Nucleus accumbens (tissue), 56 donors: ENCODE results near the gene SPATA16.

ENCODE experiments used
- DNase-seq, 56 donors: peaks; one replicate each; lab custom pipeline; 2025; lab: John Stamatoyannopoulos, UW

Gene SPATA16

GRCh38 chr3:173007079-173007723 lies 133.8 kb downstream of the SPATA16 start:
- no peak for DNase-seq

GRCh38 chr3:173006006-173006405 lies 135.0 kb downstream of the SPATA16 start:
- DNase-seq, result no peak

GRCh38 chr3:173004681-173005080 lies 136.4 kb downstream of the SPATA16 start:
- no peak for DNase-seq

- DNase-seq, result no peak
These were observed 137.1 kb downstream of the SPATA16 start for GRCh38 chr3:173003956-173004355.

- DNase-seq, result no peak
These were observed 137.6 kb downstream of the SPATA16 start for GRCh38 chr3:173003471-173003870.

GRCh38 chr3:173001622-173002021 lies 139.4 kb downstream of the SPATA16 start:
- no peak for DNase-seq

GRCh38 chr3:173000553-173000952 lies 140.5 kb downstream of the SPATA16 start:
- DNase-seq, result no peak

- no peak for DNase-seq
These were observed 147.6 kb downstream of the SPATA16 start for GRCh38 chr3:172993412-172993811.

- DNase-seq, result no peak
These were observed 149.5 kb downstream of the SPATA16 start for GRCh38 chr3:172991424-172991996.

- DNase-seq, result no peak
These were observed 151.7 kb downstream of the SPATA16 start for GRCh38 chr3:172989373-172989772.

GRCh38 chr3:172987273-172987672 lies 153.8 kb downstream of the SPATA16 start:
- DNase-seq, result no peak

- DNase-seq, result no peak
These were observed 156.1 kb downstream of the SPATA16 start for GRCh38 chr3:172984914-172985313.

GRCh38 chr3:172982736-172983364 lies 158.2 kb downstream of the SPATA16 start:
- no peak for DNase-seq

- no peak for DNase-seq
These were observed 159.5 kb downstream of the SPATA16 start for GRCh38 chr3:172981407-172981983.

- no peak for DNase-seq
These were observed 160.2 kb downstream of the SPATA16 start for GRCh38 chr3:172980849-172981248.

GRCh38 chr3:172977696-172978095 lies 163.3 kb downstream of the SPATA16 start:
- no peak for DNase-seq

GRCh38 chr3:172974969-172975368 lies 166.1 kb downstream of the SPATA16 start:
- no peak for DNase-seq

- no peak for DNase-seq
These were observed 167.2 kb downstream of the SPATA16 start for GRCh38 chr3:172973799-172974198.

GRCh38 chr3:172972717-172973116 lies 168.3 kb downstream of the SPATA16 start:
- no peak for DNase-seq

GRCh38 chr3:172972067-172972466 lies 169.0 kb downstream of the SPATA16 start:
- DNase-seq, result no peak

GRCh38 chr3:172968646-172969045 lies 172.4 kb downstream of the SPATA16 start:
- no peak for DNase-seq

GRCh38 chr3:172965256-172965655 lies 175.8 kb downstream of the SPATA16 start:
- no peak for DNase-seq
